ENCODE data around the gene SGF29. TPM values are rescaled to one million over a fixed set of nuclear protein-coding genes. Genes with fewer than 3 reads are reported as not detected.
"Not testable (repeated sequence)": the region's sequence is repeated elsewhere in the genome, so short reads cannot be mapped to it uniquely, and the experiment has no call there.

The SGF29 gene
- total RNA-seq, 2 experiments from 2014 or later = 23.6 to 35.5 TPM

DNA sequence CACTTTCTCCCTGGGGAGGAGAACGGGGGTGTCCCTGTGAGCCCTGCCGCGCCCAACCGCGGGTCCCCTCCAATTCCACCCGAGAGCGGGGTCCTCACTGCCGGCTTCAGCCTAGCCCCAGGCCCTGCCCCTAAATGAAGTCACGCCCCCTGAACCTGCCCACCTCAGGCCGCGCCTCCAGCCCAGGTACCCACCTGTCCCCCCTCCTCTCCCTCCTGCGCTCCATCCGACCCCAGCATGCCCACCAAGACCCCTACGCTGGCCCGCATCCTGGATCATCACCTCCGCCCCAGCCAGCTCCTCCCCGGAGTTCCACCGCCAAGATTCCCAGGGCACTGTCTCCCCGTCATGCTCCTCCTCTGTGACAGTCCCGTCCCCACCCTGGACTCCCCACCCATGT lies 47.2 kb downstream of the SGF29 start:
- H3K27ac Mint-ChIP-seq; intact Hi-C loops (cut with DNase I, micrococcal nuclease); H3K36me3 Mint-ChIP-seq (ENCODE audit: low read depth); H3K27me3 Mint-ChIP-seq; H3K4me1 Mint-ChIP-seq; ATAC-seq; H3K9me3 Mint-ChIP-seq (ENCODE audit: low read depth); H3K4me3 Mint-ChIP-seq; POLR2A ChIA-PET; CTCF ChIA-PET; DNase-seq: not testable (repeated sequence)

DNA sequence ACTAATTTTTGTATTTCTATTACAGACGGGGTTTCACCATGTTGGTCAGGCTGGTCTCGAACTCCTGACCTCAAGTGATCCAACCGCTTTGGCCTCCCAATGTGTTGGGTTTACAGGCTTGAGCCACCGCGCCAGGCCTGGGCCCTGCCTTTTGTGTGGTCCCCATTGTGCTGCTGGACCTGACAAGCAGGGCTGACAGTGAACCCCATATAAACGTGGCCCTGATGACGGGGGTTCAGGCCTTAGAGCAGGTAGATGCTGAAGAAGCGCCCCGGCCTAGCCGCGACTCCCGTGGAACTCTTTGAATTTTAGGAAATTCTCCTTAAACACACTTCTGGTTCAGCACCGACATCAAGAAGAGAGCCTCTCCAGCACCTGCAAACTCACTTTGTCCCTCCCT lies 47.9 kb downstream of the SGF29 start:
- H3K36me3 Mint-ChIP-seq (ENCODE audit: low read depth); ATAC-seq; H3K27ac Mint-ChIP-seq; H3K4me3 Mint-ChIP-seq; H3K4me1 Mint-ChIP-seq; DNase-seq; intact Hi-C loops (cut with DNase I, micrococcal nuclease); CTCF ChIA-PET; H3K27me3 Mint-ChIP-seq; POLR2A ChIA-PET; H3K9me3 Mint-ChIP-seq (ENCODE audit: low read depth): not testable (repeated sequence)

DNA sequence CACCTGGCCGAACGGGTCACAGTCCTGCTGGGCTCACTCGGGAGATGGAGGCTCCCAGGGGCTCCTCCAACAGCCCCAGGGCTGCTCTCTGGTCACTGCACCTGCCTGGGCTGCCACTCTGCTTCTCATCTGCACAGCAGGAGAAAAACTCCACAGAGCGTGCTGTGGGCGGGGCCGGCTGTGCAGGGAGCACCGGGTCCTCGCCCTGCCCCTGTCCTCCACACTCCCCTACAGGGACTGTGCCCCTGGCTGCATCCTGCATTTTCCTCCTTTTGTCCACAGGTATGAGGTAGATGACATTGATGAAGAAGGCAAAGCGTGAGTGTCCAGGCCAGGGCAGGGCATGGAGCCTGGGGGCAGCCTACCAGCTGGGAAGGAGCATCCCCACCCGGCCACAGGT lies 48.3 kb downstream of the SGF29 start:
- DNase-seq; H3K4me1 Mint-ChIP-seq; intact Hi-C loops (cut with DNase I, micrococcal nuclease); H3K27ac Mint-ChIP-seq; H3K27me3 Mint-ChIP-seq; POLR2A ChIA-PET; ATAC-seq; H3K9me3 Mint-ChIP-seq (ENCODE audit: low read depth); CTCF ChIA-PET; H3K36me3 Mint-ChIP-seq (ENCODE audit: low read depth); H3K4me3 Mint-ChIP-seq: not testable (repeated sequence)

DNA sequence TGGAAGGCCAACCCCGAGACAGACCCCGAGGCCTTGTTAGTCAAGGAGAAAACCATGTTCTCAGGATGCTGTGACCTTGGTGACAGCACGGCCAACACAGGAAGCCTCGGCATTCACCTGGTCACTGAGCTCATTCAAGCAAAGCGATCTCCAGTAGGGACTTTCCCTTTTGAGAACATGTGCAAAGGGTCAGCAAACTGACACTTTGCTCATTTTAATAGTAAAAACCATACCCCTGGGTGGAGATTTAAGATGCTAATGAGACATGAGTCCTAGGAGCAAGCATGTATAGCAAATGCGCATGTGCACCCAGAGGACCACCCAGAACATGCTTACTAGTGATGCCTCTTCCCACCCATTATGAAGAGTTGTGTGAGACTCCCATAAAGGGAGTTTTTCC lies 48.8 kb downstream of the SGF29 start:
- no peaks in the 10 kb centered on the region for H3K27me3 Mint-ChIP-seq
- peaks cover 3% of the 10 kb centered on the region for H3K36me3 Mint-ChIP-seq (ENCODE audit: low read depth)
- ChIA-PET POLR2A (no interaction called here), CTCF (no interaction called here)
- no peak overlapping the region for H3K4me3 Mint-ChIP-seq
- H3K27ac Mint-ChIP-seq = no peak overlapping the region
- no peak for ATAC-seq
- intact Hi-C loops (cut with DNase I, micrococcal nuclease) = no loop called here
- H3K9me3 Mint-ChIP-seq (ENCODE audit: low read depth) = no peaks in the 10 kb centered on the region
- no peaks in the 10 kb centered on the region for H3K4me1 Mint-ChIP-seq
- no peak for DNase-seq

DNA sequence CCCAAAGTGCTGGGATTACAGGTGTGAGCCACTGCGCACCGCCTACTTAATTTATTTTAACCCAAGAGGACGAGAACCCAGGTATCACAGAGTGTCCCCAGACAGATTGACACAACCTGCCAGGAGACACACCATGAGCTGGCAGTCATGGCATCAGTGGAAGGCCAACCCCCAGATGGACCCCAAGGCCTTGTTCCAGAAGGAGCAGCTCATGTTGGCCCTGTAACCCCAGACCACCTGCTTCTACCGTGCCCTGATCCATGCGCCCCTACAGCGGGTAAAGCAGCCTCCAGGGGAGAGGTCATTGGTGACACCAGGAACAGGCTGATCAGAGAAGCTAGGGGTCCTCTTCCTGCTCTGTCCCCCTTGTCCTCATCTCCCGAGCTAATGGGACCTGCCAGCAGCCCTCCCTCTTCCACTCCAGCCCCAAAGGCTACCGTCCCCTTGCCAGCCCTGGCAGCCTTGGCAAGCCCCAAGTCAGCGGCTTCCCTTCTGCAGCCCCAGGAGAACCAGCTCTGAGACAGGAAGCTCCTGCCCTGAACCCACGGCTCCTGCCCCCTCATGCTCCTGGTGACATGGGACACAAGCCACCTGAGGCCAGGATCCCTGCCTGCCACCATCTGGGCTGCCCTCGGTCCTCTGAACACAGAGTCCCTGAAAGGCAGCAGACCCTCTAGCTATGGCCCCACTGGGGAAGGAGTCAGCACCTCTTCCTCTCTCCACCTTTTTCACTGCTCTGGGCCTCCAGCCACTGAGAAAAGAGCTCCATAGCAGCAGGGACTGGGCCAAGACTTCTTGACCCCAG lies 49.9 kb downstream of the SGF29 start:
- ATAC-seq (no peak), DNase-seq (no peak)
- H3K4me3 Mint-ChIP-seq = no peak overlapping the region
- H3K36me3 Mint-ChIP-seq (ENCODE audit: low read depth) = peaks cover 3% of the 10 kb centered on the region
- no peaks in the 10 kb centered on the region for H3K9me3 Mint-ChIP-seq (ENCODE audit: low read depth)
- ChIA-PET POLR2A (no interaction called here), CTCF (no interaction called here)
- H3K4me1 Mint-ChIP-seq = no peaks in the 10 kb centered on the region
- no peak overlapping the region for H3K27ac Mint-ChIP-seq
- intact Hi-C loops (cut with DNase I, micrococcal nuclease) = no loop called here
- H3K27me3 Mint-ChIP-seq = no peaks in the 10 kb centered on the region

DNA sequence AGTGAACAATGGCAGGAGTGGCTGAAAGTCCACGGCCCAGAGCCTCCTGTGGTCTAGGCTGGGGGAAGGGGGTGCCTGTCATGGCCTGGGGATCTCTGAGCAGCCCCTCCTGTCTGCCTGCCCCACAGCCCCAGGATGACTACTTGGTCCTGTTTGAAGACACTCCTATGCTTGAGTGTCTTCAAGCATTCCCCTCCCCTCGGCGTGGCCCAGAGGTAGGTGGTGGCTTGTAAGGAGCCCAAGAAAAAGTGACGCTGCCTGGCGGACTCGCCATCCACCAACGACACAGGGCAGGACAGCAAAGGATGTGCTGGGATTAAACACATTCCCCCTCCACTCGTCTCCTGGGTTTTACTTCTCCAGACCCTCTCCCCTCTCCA lies 50.5 kb downstream of the SGF29 start:
- POLR2A ChIA-PET = no interaction called here
- Mint-ChIP-seq H3K4me3 (no peak overlapping the region), H3K27me3 (no peaks in the 10 kb centered on the region), H3K4me1 (no peaks in the 10 kb centered on the region), H3K36me3 (ENCODE audit: low read depth) (peaks cover 3% of the 10 kb centered on the region), H3K9me3 (ENCODE audit: low read depth) (no peaks in the 10 kb centered on the region), H3K27ac (no peak overlapping the region)
- intact Hi-C loops (cut with DNase I, micrococcal nuclease) = no loop called here
- DNase-seq = no peak
- no peak for ATAC-seq
- CTCF ChIA-PET = no interaction called here

DNA sequence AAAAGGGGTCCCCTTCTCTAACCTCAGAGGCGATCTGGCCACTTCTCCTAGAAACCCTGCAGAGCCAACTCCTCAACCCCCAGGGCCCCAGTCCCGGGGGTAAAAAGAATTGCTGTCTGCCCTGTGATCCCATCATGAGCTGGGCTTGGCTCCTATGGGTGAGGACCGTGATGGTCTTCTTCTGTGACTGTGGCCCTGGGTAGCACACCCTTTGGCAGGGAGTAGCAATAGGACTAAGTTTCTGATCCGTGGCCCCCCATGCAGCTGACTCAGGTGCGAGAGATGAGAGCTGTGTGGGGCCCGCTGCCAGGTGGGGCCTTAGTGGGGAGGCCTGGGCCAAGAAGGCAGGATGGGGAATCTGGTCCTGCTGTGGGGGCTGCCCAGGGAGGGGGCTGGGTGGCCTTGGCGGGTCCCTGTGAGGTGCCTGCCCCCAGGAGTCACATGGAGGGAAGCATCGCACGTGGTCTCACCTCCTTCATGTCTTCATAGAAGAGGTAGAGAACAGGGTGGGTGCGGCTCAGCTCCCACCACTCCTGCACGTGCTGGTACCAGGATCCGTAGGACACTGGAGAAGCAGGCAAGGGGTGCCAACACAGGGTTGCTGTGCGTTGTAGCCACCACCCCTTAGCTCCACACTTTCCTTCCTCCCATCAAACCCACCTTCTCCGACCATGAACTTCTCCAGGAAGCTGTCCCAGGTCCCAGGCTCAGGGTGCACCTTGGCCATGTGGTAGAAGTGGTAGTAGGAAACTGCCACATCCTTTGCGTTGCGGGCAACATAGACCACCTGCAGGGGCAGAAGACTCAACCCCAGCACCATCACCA lies 52.8 kb downstream of the SGF29 start:
- POLR2A ChIA-PET = no interaction called here
- intact Hi-C loops (cut with DNase I, micrococcal nuclease) = no loop called here
- Mint-ChIP-seq H3K9me3 (ENCODE audit: low read depth) (no peaks in the 10 kb centered on the region), H3K4me1 (peaks cover 9% of the 10 kb centered on the region), H3K4me3 (no peak overlapping the region), H3K27ac (no peak overlapping the region), H3K27me3 (no peaks in the 10 kb centered on the region), H3K36me3 (ENCODE audit: low read depth) (peaks cover 3% of the 10 kb centered on the region)
- CTCF ChIA-PET = interaction anchor here (1.2 kb wide), 2 partner anchors 10 to 51 kb away, joined by 4 read pairs; no protein-coding TSS in a partner anchor
- peak; percentile 27 for ATAC-seq
- DNase-seq = no peak

DNA sequence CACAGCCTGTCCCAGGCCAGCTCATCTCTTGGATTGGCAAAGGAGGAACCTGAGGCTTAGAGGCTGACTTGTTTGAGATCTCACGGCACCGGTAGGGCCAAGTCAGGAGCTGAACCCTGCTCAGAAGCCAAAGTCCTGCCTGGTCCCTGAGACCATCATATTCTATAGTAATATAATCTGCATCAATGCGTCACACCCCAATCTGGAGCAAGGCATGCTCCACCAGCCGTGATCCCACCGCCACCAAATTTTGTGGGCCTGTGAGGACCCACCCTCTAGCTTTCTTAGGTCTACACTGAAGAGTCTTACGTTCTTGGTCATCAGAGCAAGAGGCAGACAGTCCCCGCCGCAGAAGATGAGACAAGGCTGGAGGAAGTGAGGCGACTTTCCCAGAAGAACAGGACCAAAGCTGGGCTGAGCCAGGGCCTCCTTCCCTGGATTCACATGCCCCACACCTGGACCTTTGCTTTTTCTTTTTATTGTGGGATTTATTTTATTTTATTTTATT lies 53.5 kb downstream of the SGF29 start:
- POLR2A ChIA-PET = no interaction called here
- DNase-seq (no peak), ATAC-seq (no peak)
- Mint-ChIP-seq H3K4me1 (peaks cover 9% of the 10 kb centered on the region), H3K27me3 (no peaks in the 10 kb centered on the region), H3K4me3 (no peak overlapping the region), H3K9me3 (ENCODE audit: low read depth) (no peaks in the 10 kb centered on the region), H3K27ac (no peak overlapping the region), H3K36me3 (ENCODE audit: low read depth) (peaks cover 3% of the 10 kb centered on the region)
- intact Hi-C loops (cut with DNase I, micrococcal nuclease) = no loop called here
- CTCF ChIA-PET = interaction anchor here (1.2 kb wide), 2 partner anchors 10 to 51 kb away, joined by 4 read pairs; no protein-coding TSS in a partner anchor

DNA sequence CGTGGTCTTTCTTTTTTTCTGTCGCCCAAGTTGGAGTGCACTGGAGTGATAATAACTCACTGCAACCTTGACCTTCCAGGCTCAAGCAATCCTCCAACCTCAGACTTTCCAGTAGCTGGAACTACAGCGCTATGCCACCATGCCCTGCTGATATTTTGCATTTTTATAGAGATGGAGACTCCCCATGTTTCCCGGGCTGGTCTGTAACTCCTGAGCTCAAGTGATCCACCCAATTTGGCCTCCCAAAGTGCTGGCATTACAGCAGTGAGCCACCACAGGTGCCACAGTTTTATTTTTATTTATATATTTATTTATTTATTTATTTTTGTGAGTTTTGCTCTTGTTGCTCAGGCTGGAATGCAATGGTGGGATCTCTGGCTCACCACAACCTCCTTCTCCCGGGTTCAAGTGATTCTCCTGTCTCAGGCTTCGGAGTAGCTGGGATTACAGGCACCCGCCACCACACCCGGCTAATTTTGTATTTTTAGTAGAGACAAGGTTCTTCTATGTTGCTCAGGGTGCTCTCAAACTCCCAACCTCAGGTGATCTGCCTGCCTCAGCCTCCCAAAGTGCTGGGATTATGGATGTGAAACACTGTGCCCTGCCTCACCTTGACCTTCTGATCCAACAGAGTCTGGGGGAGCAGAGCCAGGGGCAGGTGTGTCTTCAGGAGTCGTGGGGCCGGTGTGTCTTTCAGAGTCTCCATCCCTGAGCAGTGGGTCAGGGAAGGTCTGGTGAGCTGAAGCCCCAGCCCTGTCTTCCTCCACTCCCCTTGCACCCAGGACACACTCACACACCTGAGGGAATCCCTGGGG lies 54.2 kb downstream of the SGF29 start:
- POLR2A ChIA-PET, ATAC-seq: not testable (repeated sequence)

DNA sequence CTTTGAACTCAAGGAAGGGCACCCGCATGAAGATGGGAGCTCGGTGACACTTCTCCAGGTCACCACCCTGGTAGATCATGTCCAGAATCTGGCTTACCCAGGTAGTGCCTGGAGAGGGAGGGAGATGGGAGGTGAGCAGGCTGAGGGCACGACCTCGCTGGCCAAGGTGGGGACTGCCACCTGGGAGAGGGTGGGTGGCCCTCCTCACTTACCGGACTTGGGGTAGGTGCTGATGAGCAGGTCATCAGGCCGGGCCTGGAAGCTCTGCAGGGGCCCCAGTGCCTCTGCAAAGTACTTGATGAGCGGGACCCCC lies 54.7 kb downstream of the SGF29 start:
- H3K27ac Mint-ChIP-seq; H3K9me3 Mint-ChIP-seq (ENCODE audit: low read depth); ATAC-seq; H3K4me3 Mint-ChIP-seq; H3K36me3 Mint-ChIP-seq (ENCODE audit: low read depth); DNase-seq; intact Hi-C loops (cut with DNase I, micrococcal nuclease); H3K4me1 Mint-ChIP-seq; POLR2A ChIA-PET; H3K27me3 Mint-ChIP-seq: not testable (repeated sequence)
- CTCF ChIA-PET = interaction anchor here (1.0 kb wide), 1 partner anchor 11 kb away, joined by 4 read pairs; no protein-coding TSS in a partner anchor

More for the DNA sequence above, 54.2 kb downstream of the SGF29 start:
- CTCF ChIA-PET = interaction anchor here (1.0 to 1.2 kb wide), 3 partner anchors 9 to 52 kb away, joined by 4 read pairs; no protein-coding TSS in a partner anchor
- H3K4me1 Mint-ChIP-seq; H3K4me3 Mint-ChIP-seq; H3K9me3 Mint-ChIP-seq (ENCODE audit: low read depth); intact Hi-C loops (cut with DNase I, micrococcal nuclease); H3K27me3 Mint-ChIP-seq; H3K27ac Mint-ChIP-seq; DNase-seq; H3K36me3 Mint-ChIP-seq (ENCODE audit: low read depth): not testable (repeated sequence)

DNA sequence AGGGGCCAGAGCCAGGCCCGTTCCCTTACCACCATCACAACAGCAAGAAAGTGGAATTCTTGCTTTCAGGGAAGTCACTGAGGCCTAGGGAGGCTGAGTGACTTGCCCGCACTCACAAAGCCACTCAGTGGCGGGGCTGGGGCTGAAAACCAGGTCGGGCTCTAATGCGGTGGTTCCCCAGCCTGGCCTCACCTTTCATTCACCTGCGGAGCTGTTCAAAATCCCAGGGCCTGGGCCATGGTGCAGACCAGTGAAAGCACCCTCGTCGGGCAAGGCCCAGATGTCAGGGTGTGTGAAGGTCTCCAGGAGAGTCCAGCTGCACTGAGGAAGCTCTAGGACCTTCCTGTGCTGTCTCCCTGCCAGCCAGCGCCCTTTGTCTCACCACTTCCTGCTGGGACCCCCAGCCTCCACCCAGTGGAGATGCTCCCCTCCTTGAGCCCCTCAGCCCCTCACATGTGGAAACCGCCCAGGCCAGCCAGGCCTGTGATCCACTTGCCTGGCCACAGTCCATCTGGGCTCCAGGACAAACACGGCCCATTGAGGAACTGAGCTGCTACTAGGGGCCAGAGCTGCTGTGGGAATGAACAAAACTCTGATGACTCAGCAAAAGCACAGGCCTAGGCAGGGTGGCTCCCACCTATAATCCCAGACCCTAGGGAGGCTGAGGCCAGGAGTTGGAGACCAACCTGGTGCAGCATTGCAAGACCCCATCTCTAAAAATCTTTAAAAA lies 55.3 kb downstream of the SGF29 start:
- POLR2A ChIA-PET; H3K27me3 Mint-ChIP-seq; H3K4me1 Mint-ChIP-seq; intact Hi-C loops (cut with DNase I, micrococcal nuclease); DNase-seq; H3K36me3 Mint-ChIP-seq (ENCODE audit: low read depth); H3K4me3 Mint-ChIP-seq; ATAC-seq; H3K27ac Mint-ChIP-seq; H3K9me3 Mint-ChIP-seq (ENCODE audit: low read depth): not testable (repeated sequence)
- CTCF ChIA-PET = interaction anchor here (1.0 kb wide), 1 partner anchor 11 kb away, joined by 4 read pairs; no protein-coding TSS in a partner anchor

Data from activated CD4-positive, alpha-beta T cell treated with anti-CD3 and anti-CD28 coated beads for 36 hours (primary cell).